GM23338 (cell line): ENCODE results near the gene WWOX. TPM values are rescaled to one million over a fixed set of nuclear protein-coding genes. Genes with fewer than 3 reads are reported as not detected.

Experiments
- ATAC-seq: fragments of 200-7000 bp; cut with Tn5 transposase; 3 replicates; pipeline ENCODE4 v1.9.1; 2020
- DNase-seq: peaks from one replicate; pipeline ENCODE4 v3.0.0-alpha.2; 2015; ENCODE audit warnings: low spot score
- H2AFZ ChIP-seq: fragments of 200-600 bp; sonication (generic); 2 replicates; pipeline ENCODE4 v1.8.0; 2016; ENCODE audit warnings: antibody characterized with exemption, mild to moderate bottlenecking, moderate library complexity
- H3F3A ChIP-seq: fragments of 200-600 bp; sonication (generic); replicated peaks from 2 replicates; pipeline ENCODE4 v1.8.0; 2017; ENCODE audit warnings: antibody characterized with exemption, mixed run types, low read depth
- H3K27ac ChIP-seq: fragments of 200-600 bp; sonication (generic); 2 replicates; pipeline ENCODE4 v1.6.1; 2016; ENCODE audit warnings: low read depth
- H3K27me3 ChIP-seq: fragments of 200-600 bp; sonication (generic); 2 replicates; pipeline ENCODE4 v1.8.0; 2016; ENCODE audit warnings: mild to moderate bottlenecking, mixed run types, moderate library complexity; ENCODE audit not compliant: insufficient read depth
- H3K36me3 ChIP-seq: fragments of 200-600 bp; sonication (generic); 2 replicates; pipeline ENCODE4 v1.8.0; 2016; ENCODE audit warnings: mild to moderate bottlenecking; ENCODE audit not compliant: insufficient read depth
- H3K4me1 ChIP-seq: fragments of 200-600 bp; sonication (generic); 2 replicates; pipeline ENCODE4 v1.8.0; 2016; ENCODE audit warnings: mild to moderate bottlenecking, moderate library complexity; ENCODE audit not compliant: insufficient read depth
- H3K4me2 ChIP-seq: fragments of 200-600 bp; sonication (generic); 2 replicates; pipeline ENCODE4 v1.7.1; 2017; ENCODE audit warnings: mixed run types
- H3K4me3 ChIP-seq: fragments of 200-600 bp; sonication (generic); 2 replicates; pipeline ENCODE4 v1.6.1; 2016; ENCODE audit warnings: mixed run types
- H3K79me2 ChIP-seq: fragments of 200-600 bp; sonication (generic); replicated peaks from 2 replicates; pipeline ENCODE4 v1.8.0; 2017; ENCODE audit warnings: mild to moderate bottlenecking; ENCODE audit not compliant: insufficient read depth
- H3K9me2 ChIP-seq: fragments of 200-600 bp; sonication (generic); 2 replicates; pipeline ENCODE4 v1.8.0; 2017; ENCODE audit not compliant: insufficient read depth
- H4K20me1 ChIP-seq: fragments of 200-600 bp; sonication (generic); replicated peaks from 2 replicates; pipeline ENCODE4 v1.8.0; 2017; ENCODE audit warnings: mild to moderate bottlenecking; ENCODE audit not compliant: insufficient read depth
- H3K27ac Mint-ChIP-seq: 2 replicates; pipeline ENCODE4 v1.8.0; 2020; ENCODE audit warnings: inconsistent platforms, mild to moderate bottlenecking, moderate library complexity, mixed read lengths
- H3K27me3 Mint-ChIP-seq: 3 replicates; pipeline ENCODE4 v1.8.0; 2022; ENCODE audit warnings: low read depth, mild to moderate bottlenecking, moderate library complexity, mixed read lengths, inconsistent platforms; ENCODE audit not compliant: insufficient read depth, poor library complexity
- H3K36me3 Mint-ChIP-seq: 3 replicates; pipeline ENCODE4 v1.8.0; 2021; ENCODE audit warnings: low read depth, mild to moderate bottlenecking, inconsistent platforms, moderate library complexity, mixed read lengths
- H3K4me1 Mint-ChIP-seq: 3 replicates; pipeline ENCODE4 v1.8.0; 2020; ENCODE audit warnings: mild to moderate bottlenecking, inconsistent platforms, mixed read lengths
- H3K4me3 Mint-ChIP-seq: 3 replicates; pipeline ENCODE4 v1.8.0; 2021; ENCODE audit warnings: moderate library complexity, mild to moderate bottlenecking, inconsistent platforms, mixed read lengths
- H3K9me3 Mint-ChIP-seq: 3 replicates; pipeline ENCODE4 v1.8.0; 2020; ENCODE audit warnings: moderate library complexity, mild to moderate bottlenecking, inconsistent platforms, mixed read lengths
- CREB1 ChIP-seq: fragments of 250-450 bp; sonication (Bioruptor Pico); IDR thresholded peaks from 2 replicates; pipeline ENCODE4 v1.5.0; 2020; ENCODE audit warnings: low read depth, mild to moderate bottlenecking, moderate library complexity
- ETS1 ChIP-seq: IDR thresholded peaks from 2 replicates; pipeline ENCODE4 v1.6.1; 2016; ENCODE audit warnings: antibody characterized with exemption
- EZH2 ChIP-seq: fragments of 200-600 bp; sonication (generic); IDR thresholded peaks from one replicate; pipeline ENCODE4 v1.8.0; 2017; ENCODE audit warnings: antibody characterized with exemption, mild to moderate bottlenecking, low read depth; ENCODE audit not compliant: unreplicated experiment
- EZH2phosphoT487 ChIP-seq: fragments of 200-600 bp; sonication (generic); IDR thresholded peaks from one replicate; pipeline ENCODE4 v1.8.1; 2018; ENCODE audit warnings: antibody characterized with exemption; ENCODE audit not compliant: unreplicated experiment
- JUNB ChIP-seq: IDR thresholded peaks from one replicate; pipeline ENCODE4 v1.6.1; 2016; ENCODE audit warnings: antibody characterized with exemption; ENCODE audit not compliant: unreplicated experiment
- NANOG ChIP-seq: IDR thresholded peaks from 2 replicates; pipeline ENCODE4 v1.6.1; 2016; ENCODE audit warnings: antibody characterized with exemption, borderline replicate concordance
- POLR2AphosphoS5 ChIP-seq: IDR thresholded peaks from 2 replicates; pipeline ENCODE4 v1.6.1; 2016; ENCODE audit warnings: antibody characterized with exemption, low read depth
- REST ChIP-seq: IDR thresholded peaks from one replicate; pipeline ENCODE4 v1.6.1; 2018; ENCODE audit warnings: antibody characterized with exemption; ENCODE audit not compliant: unreplicated experiment
- ZNF331 ChIP-seq: fragments of 250-450 bp; sonication (Bioruptor Pico); IDR thresholded peaks from 2 replicates; pipeline ENCODE4 v1.5.0; 2020; ENCODE audit warnings: low read depth, mild to moderate bottlenecking, moderate library complexity
- ZNF462 ChIP-seq: fragments of 250-450 bp; sonication (Bioruptor Pico); IDR thresholded peaks from 2 replicates; pipeline ENCODE4 v1.5.0; 2020; ENCODE audit warnings: mild to moderate bottlenecking, moderate library complexity
- polyA plus RNA-seq: library from polyadenylated mRNA; unstranded; fragments of >200 nt; fragmentation: Nextera tagmentation; extraction: Ambion mirVana; gene quantifications from 2 replicates; pipeline ENCODE4 v1.2.1, GENCODE V29; 2016
- total RNA-seq: library from RNA; depleted of rRNA; stranded (reverse); fragments of >200 nt; shearing (Covaris generic); gene quantifications from 2 replicates; pipeline ENCODE4 v1.2.3, GENCODE V29; 2014
- TF ChIP-seq, protein P1 (sequence below), 2 experiments: fragments of 200-600 bp in 1 of 2; sonication (generic) in 1 of 2; conservative IDR thresholded peaks; 2 replicates each; pipeline versions ENCODE4 v1.5.1 to v1.6.1; 2016 to 2017; ENCODE audit warnings: antibody characterized with exemption in 2 of 2, low read depth in 2 of 2, mild to moderate bottlenecking in 2 of 2, moderate library complexity in 1 of 2

Gene WWOX
- total and polyA plus RNA-seq, 2 experiments from 2014 or later: 10.0 to 19.3 TPM

GRCh38 chr16:78487471-78487870 lies 388.0 kb downstream of the WWOX start:
- TF ChIP-seq EZH2phosphoT487 (no peak), CREB1 (CRISPR knock-in tag) (no peak), ZNF331 (CRISPR knock-in tag) (no peak), POLR2AphosphoS5 (no peak), ZNF462 (no peak), NANOG (no peak), ETS1 (no peak), JUNB (no peak), EZH2 (no peak), REST (no peak)
- TF ChIP-seq, protein P1, sequence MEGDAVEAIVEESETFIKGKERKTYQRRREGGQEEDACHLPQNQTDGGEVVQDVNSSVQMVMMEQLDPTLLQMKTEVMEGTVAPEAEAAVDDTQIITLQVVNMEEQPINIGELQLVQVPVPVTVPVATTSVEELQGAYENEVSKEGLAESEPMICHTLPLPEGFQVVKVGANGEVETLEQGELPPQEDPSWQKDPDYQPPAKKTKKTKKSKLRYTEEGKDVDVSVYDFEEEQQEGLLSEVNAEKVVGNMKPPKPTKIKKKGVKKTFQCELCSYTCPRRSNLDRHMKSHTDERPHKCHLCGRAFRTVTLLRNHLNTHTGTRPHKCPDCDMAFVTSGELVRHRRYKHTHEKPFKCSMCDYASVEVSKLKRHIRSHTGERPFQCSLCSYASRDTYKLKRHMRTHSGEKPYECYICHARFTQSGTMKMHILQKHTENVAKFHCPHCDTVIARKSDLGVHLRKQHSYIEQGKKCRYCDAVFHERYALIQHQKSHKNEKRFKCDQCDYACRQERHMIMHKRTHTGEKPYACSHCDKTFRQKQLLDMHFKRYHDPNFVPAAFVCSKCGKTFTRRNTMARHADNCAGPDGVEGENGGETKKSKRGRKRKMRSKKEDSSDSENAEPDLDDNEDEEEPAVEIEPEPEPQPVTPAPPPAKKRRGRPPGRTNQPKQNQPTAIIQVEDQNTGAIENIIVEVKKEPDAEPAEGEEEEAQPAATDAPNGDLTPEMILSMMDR (conservative IDR thresholded peaks at IDR 0.05; ENCODE audit: low read depth in 2 of 2): no peak
- Histone ChIP-seq H3K4me2 (no peak overlapping the region), H3K79me2 (no peaks in the 10 kb centered on the region), H4K20me1 (no peaks in the 10 kb centered on the region), H3K9me2 (0 out of 2 replicates have a peak, but pooled peaks cover 5% of the 10 kb centered on the region), H3F3A (no peaks in the 10 kb centered on the region), H3K27ac (no peak overlapping the region), H3K4me3 (no peak overlapping the region), H2AFZ (no peak overlapping the region), H3K4me1 (no peaks in the 10 kb centered on the region), H3K27me3 (no peaks in the 10 kb centered on the region), H3K36me3 (no peaks in the 10 kb centered on the region)
- Mint-ChIP-seq H3K27me3 (peaks cover 7% of the 10 kb centered on the region), H3K4me3 (no peak overlapping the region), H3K36me3 (no peaks in the 10 kb centered on the region), H3K9me3 (no peaks in the 10 kb centered on the region), H3K4me1 (no peaks in the 10 kb centered on the region), H3K27ac (no peak overlapping the region)
- DNase-seq (no peak), ATAC-seq (no peak)
